GM18861 (cell line): ENCODE data around the gene ERFE.
A peak's percentile ranks its signal among the peaks of the same experiment; 100 is the strongest.
"Not testable (repeated sequence)": the region's sequence is repeated elsewhere in the genome, so short reads cannot be mapped to it uniquely, and the experiment has no call there.

ENCODE experiments used
- ATAC-seq: cut with Tn5 transposase; IDR thresholded peaks from one replicate; pipeline ENCODE4 v1.9.1; 2021; ENCODE audit not compliant: unreplicated experiment

ERFE gene

DNA sequence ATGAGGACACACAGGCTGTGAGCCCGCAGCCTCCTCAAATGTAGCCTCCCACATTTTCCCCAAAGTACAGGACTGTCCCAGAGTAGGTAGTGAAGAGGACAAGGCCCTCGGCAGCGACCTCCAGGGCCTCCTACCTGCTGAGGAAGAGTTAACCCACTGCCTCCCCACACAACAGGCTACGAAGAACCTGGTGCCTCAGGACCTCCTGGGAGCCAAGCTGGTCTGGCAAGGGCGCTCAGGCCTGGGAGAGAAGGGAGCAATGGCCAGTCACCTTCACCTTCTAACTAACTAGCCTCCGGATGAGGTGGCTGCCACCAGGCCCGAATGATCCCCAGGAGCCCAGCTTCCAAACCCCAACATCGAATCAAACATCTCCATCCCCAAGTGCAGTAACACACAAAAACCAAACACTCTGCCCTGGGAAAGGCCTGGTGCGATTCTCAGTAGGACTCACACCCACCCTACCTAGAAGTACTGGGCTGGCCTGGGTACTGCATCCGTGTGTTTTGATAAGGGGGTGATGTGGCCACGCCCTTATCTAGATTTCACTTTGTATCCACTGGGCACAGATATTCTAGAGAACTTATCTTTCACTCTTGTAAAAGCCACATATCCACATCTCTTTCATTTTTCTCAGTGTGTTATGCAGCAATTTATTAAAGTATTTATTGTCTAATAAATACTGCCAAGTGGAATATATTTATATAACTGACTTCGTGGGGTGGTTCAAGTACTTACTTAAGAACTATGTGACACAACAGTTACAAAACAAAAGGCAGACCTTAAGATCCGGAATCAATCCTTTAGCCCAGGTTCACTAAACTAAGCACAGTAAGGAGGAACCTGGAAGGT, 9.7 kb downstream of the ERFE start:
- no peak for ATAC-seq

- ATAC-seq: no peak
Observed at GRCh38 chr2:238169048-238169707, 10.4 kb downstream of the ERFE start.

GRCh38 chr2:238169708-238170251, 11.0 kb downstream of the ERFE start:
- no peak for ATAC-seq

DNA sequence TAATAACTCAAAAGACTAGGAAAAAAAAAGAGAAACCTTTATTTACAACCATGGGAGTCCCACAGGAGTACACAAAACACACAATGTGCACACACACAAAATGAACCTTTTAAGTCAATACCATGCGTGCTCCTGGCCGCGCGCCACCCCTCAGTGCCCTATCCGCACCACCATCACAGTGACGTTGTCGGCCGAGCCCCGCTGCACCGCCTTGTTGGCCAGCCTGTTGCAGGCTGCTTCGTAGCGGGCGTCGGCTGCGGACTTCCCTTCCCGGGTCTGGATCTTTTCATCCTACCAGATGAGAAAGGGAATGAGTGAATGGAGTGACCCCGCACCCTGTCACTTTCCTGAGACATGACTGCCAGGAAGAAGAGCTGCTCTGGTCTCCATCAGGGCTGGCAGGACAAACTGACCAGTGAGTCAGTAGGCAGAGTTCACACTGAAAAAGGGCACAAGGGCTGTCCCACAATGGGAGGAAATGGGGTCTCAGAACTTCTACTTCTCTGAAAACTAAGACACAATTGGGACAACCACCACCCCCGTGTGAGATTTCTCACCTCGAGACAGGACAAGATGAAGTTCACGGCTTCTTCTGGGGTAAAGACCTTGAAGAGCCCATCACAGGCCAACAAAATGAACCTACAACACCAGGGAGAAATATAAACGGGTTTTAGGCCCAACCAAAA, 11.8 kb downstream of the ERFE start:
- ATAC-seq: no peak

GRCh38 chr2:238171072-238171431, 12.3 kb downstream of the ERFE start:
- not testable (repeated sequence) for ATAC-seq

DNA sequence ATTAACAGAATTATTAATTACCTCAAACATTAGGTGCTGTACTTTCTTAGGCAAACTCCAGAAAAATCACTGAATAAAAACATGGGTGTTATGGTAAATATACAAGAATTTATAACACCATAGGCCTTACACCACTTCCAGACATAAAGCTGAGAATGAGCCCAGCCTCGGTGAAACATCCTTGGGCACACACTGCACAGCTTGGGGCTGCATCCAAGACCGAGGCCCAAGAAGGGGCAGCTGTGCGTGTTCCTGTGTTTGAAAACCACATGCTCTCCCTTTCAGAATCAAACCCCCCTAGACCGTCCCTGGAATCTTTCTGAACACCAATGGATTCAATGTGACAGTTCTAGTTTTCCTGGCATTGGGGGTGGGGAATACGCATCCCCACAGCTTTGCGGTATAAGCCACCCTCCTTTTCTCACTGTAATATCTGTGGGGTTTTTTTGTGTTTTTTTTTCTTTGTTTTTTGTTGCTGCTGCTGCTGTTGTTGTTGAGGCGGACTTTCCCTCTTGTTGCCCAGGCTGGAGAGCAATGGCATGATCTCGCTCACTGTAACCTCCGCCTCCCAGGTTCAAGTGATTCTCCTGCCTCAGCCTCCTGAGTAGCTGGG, 12.9 kb downstream of the ERFE start:
- no peak for ATAC-seq

DNA sequence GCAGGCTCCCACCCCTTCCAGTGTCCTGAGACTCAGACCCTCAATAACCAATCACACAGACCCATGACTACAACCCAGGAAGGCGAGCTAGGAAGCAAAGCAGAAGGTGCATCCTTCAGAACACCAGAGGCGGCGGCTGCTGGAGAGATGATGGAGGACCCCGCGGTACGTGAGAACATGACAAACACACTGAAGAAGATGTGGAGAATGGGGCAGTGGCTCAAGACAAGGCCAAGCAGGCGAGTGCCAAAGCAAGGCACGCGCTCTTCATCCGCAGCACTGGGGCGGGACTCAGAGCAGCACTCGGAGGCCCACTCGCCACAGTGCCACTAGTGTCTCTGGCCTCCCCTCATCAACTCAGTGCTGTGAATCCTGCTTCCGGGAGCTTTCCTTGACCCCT, 13.7 kb downstream of the ERFE start:
- ATAC-seq: no peak

- ATAC-seq: no peak
Observed at GRCh38 chr2:238173692-238174091, 14.9 kb downstream of the ERFE start.

- no peak for ATAC-seq
Observed at GRCh38 chr2:238174291-238174690, 15.5 kb downstream of the ERFE start.

DNA sequence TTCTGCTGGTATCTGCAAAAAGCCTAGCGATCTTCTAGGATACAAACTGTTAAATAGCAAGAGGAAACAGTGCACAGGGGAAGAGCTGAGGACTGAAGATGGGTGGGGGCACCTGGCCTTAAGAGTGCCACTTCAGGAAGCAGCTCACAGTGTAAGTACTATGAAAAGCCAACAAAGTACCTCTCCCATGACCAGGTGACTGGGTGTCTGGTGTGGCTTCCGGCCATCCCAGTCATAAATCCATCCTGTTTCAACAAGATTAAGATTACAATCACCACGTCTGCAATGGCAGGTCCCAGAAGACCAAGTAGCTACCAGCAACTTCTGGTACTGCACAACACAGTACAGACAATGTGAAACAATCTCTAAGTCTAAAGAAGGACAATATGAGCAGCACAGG, 15.9 kb downstream of the ERFE start:
- ATAC-seq: no peak

DNA sequence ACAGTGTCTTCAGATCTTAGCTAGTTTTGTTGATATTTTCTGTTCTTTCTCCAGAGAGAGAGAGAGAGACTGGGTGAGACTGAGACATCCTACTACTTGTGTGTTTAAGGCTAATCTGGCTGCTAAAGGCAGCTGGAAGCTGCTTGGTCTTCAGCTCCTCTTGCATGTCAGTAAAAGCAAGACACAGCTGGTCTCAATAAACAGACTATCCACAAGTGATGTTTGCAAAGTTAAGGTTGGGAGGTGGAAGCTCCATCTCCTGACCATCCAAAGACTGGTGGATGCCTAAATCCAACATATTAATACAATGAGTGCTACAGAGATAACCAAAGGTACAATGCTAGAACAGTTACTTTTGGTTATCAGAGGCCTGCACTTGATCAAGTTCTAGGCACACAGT, 17.8 kb downstream of the ERFE start:
- ATAC-seq: no peak

- ATAC-seq: no peak
Observed at GRCh38 chr2:238180554-238180953, 21.8 kb downstream of the ERFE start.

DNA sequence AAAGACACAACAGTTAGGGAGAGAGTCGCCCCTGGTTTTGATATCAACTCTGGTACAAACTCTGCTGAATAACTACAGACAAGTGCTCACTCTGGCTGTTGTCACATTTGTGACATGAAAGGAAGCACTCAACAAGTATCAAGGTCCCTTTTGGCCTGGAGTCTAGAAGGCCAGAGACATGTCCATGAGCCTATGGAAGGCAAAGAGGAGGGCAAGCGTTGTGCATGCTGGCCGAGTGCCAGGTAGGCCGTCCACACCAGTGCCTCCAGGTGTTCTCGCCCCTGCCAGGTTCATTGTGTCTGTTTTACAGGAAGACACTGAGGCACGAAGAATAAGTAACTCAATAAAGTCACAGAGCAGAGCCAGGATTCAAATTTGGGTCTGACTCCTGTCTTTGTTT, 23.6 kb downstream of the ERFE start:
- no peak for ATAC-seq

- no peak for ATAC-seq
Observed at GRCh38 chr2:238183821-238184220, 25.1 kb downstream of the ERFE start.

DNA sequence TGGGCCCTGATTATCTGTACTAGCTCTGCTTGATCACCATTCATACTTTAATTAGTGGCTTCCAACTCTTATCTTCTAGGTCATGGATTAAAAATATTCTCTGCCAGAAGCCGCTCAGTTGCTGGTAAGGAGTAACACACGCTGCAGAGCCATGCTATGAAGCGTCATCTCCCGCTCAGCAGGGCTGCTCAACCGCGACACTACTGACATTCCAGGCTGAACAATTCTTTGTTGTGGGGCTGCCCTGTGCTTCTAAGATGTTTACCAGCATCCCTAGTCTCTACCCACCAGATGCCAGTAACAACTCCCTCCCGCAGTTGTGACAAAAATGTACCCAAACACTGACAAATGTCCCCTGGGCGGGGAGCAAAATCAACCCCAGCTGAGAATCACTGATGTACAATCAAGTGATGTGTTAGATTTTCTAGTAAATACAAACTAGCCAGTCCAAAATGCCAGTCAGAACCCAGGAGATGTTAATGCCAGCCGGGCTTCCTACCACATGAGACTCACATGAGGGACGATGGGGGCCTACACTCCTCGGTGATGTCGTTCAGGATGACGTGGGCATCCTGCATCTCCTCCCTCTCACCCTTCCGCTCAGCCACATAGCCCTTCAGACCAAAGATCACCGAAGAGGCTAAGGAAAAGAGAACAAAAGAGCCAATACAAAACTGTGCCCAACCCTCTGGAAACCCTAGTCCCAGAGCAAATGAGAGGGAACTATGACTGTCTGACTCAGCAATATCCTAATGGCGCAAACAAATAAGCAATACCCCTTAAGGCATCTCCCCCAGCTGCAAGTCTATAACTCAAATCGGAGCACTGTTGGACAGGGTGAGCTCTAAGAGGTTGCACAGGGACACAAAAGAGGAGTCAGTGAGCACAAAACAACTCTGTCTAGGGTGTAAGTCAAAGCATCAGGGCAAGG, 29.1 kb downstream of the ERFE start:
- ATAC-seq: no peak

DNA sequence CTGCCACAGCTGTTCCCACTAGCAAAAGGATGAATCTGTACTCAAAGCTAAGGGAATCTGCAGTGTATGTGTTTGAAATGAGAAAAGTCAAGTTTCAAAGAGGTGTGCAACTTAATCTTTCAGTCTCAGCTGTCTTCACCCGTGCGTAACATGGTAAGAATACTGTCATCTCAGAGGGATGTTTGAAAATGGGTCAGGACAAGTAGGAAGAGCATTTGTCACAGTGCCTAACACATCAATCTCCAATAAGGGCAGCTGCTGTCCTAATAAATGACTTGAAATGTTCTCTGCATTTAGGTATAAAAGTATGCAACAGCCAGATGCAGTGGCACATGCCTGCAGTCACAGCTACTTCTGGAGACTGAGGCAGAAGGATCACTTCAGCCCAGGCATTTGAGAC, 31.7 kb downstream of the ERFE start:
- ATAC-seq: no peak

GRCh38 chr2:238202326-238203093, 43.7 kb downstream of the ERFE start:
- ATAC-seq: no peak

GRCh38 chr2:238203094-238203972, 44.6 kb downstream of the ERFE start, which contains the start of gene ILKAP:
TSS of gene ILKAP (minus strand) at chr2:238203695. CDS start at chr2:238203553, 142 bp downstream.
- peak; percentile 83 for ATAC-seq
